DOHH2 (cell line): Measurements from ENCODE around the gene AAMP.

Experiments used
- CTCF ChIP-seq: fragments of 200-600 bp; sonication (generic); IDR thresholded peaks from one replicate; pipeline ENCODE4 v1.5.1; 2014; ENCODE audit warnings: antibody characterized with exemption, mild to moderate bottlenecking, low read depth, low read length; ENCODE audit not compliant: poor library complexity, severe bottlenecking
- EZH2phosphoT487 ChIP-seq: fragments of 200-600 bp; sonication (generic); IDR thresholded peaks from 2 replicates; pipeline ENCODE4 v1.6.1; 2017; ENCODE audit warnings: borderline replicate concordance, mild to moderate bottlenecking, antibody characterized with exemption, low read length, moderate library complexity, mixed read lengths

GRCh38 chr2:218218268-218219185 is 51.4 kb downstream of the AAMP start:
- TF ChIP-seq CTCF (no peak), EZH2phosphoT487 (no peak)
